HG02798 (cell line): Measurements from ENCODE around the gene NFATC1.

Experiments used
- ATAC-seq: cut with Tn5 transposase; IDR thresholded peaks from one replicate; pipeline ENCODE4 v1.9.1; 2021; ENCODE audit warnings: mild to moderate bottlenecking; ENCODE audit not compliant: unreplicated experiment, poor library complexity

NFATC1 gene

DNA sequence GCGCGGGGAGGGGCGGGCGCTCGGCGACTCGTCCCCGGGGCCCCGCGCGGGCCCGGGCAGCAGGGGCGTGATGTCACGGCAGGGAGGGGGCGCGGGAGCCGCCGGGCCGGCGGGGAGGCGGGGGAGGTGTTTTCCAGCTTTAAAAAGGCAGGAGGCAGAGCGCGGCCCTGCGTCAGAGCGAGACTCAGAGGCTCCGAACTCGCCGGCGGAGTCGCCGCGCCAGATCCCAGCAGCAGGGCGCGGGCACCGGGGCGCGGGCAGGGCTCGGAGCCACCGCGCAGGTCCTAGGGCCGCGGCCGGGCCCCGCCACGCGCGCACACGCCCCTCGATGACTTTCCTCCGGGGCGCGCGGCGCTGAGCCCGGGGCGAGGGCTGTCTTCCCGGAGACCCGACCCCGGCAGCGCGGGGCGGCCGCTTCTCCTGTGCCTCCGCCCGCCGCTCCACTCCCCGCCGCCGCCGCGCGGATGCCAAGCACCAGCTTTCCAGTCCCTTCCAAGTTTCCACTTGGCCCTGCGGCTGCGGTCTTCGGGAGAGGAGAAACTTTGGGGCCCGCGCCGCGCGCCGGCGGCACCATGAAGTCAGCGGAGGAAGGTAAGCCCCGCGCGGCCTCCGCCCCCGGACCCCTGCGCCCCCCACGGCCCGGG is at the start of gene NFATC1:
Gene NFATC1 (plus strand): TSS at position 170 of the 644 bp plus-strand sequence. CDS start 295 bp downstream, at position 465.
- ATAC-seq: no peak

DNA sequence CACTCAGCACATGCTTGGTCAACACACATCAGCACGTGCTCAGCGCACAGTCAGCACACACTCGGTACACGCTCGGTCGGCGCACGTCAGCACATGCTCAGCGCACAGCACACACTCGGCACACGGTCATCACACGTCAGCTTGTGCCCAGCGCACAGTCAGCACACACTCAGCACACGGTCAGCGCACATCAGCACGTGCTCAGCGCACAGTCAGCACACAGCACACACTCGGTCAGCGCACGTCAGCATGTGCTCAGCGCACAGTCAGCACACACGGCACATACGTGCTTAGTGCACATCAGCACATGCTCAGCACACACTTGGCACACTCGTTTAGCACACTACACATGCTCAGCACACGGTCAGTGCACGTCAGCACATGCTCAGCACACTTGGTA is 49.7 kb upstream of the NFATC1 start:
- ATAC-seq: no peak

DNA sequence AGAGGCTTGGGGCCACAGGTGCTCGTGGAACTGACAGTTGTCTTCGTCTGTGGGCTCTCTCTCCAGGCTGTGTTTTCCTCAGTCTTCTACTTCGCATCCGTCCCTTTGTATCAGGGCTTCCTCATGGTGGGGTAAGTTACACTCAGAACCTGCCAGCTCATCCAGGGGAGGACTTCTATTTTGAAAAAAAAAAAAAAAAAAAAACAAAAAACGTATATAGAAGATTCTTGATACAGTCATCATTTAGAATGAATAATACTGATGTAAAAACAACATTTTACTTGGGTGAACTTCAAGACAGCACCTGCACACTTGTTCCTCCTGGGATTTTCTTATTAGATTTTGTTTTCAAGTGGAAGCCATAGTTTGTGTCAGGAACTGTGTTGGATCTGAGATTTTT is 47.7 kb upstream of the NFATC1 start:
- ATAC-seq: no peak

DNA sequence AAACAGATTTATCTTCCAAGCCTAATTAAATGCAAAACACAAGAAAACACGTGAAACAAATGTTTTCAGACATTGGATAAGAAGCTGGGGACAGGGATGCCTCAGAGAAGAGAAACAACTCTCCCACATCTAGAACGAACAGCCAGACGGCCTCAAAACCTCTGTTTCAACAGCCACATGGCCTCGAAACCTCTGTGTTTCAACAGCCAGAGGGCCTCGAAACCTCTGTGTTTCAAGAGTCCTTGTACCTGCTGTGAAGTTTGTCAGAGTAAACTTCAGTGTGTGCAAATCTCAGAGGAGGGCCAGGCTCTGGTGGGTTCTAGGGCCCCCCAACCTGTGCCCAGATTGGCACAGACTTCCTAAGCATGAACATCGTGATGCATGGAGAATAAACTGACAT is 43.3 kb upstream of the NFATC1 start:
- ATAC-seq: no peak

DNA sequence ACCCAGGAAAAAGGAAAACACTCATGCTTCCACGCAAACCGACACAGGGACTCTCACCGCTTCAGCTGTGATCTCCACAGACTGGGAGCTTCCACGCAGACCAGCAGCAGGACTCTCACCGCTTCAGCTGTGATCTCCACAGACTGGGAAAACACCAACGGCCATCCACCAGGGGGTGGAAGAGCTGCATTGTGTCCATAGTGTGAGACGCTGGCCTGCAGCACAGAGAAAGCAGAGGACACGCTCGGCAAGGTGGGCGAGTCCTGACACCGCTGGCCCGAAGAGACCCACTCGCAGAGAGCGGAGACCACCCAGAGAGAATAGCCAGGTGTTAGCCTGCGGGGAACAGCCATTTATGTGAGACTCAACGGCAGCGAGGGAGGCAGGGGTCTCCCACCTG is 42.5 kb upstream of the NFATC1 start:
- ATAC-seq: no peak

DNA sequence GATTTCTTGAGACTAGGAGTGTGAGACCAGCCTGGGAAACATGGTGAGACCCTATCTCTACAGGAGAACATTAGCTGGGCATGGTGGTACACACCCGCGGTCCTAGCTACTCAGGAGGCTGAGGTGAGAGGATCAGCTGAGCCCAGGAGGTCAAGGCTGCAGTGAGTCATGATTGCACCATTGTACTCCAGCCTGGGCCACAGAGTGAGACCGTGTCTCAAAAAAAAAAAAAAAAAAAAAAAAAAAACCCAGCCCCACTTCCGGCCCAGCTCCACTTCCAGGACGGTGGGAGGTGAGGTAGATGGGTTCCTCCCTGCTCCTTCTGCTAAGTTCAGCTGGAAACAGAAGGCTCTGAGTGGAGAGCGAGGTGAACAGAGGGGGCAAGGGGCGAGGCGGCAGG is 41.4 kb upstream of the NFATC1 start:
- ATAC-seq: no peak

DNA sequence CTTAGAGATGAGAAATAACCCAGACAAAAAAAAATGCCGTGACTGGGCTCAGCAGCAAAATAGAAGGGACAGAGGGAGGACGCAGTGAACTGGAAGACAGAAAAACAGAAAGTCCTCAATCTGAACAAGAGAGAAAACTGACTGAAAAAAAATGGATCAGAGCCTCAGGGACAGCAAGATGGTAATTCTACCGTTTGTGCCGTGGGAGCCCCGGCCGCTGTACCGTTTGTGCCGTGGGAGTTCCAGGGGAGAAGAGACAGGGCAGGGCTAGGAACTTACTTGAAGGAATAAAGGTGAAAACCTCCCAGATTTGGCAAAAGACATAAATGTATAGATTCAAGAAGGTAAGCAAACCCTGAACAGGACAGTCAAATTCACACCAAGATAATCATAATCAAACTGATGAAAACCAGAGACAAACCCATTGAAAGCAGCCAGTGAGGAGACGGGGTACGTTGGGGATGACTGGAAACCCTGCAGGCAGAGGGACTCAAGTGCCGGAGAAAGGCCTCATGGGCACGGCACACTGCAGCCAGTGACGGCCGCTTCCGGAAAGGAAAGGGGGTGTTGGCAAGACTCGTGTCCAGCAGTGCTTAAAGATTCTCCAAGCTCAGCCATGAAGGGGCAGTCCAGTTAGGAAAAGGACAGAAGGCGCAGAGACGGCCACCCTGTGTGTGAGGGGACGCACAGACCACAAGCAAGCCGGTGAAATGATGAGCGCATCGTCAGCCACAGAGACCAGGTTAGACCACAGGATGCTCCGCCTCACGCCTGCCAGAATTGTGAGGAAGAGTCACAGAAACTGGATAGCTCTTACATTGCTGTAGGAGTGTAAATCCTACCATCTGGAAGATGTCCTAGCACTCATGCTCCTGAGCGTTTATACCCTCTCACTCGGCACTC is 40.0 kb upstream of the NFATC1 start:
- ATAC-seq: no peak

DNA sequence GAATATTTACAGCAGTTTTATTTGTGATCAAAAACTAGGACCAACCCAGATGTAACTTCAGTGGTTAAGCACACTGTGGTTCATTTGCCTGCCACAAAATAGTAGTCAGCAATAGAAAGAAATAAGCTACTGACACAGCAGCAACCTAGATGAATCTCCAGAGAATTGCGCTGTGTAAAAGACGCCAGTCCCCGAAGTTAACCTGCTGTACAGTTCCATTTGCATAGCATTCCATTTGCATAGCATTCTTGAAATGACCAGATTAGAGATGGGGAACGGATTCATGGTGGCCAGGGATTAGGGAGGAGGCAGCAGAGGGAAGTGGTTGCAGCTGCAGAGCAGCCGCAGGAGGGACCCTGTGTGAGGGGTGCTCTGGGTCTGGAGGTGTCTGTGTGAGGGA is 39.3 kb upstream of the NFATC1 start:
- peak; percentile 81 for ATAC-seq

DNA sequence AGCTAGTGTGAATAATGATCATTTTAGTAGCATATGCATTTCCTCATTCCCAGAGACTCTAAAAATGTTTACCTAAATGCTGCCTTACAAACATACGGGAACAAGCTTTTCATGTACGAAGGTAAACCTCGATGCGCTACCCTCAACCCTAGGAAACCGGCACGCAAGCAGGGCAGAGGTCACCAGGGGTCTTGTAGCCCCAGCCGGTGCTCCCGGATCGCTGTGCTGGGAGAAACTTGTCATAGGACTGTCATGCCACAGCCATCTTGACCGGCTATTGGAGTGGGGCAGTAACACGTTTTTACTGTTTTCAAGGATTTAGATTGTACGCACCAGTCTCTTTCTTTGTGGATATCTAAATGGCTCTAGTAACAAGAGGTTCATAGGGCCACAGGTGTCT is 34.8 kb upstream of the NFATC1 start:
- no peak for ATAC-seq

DNA sequence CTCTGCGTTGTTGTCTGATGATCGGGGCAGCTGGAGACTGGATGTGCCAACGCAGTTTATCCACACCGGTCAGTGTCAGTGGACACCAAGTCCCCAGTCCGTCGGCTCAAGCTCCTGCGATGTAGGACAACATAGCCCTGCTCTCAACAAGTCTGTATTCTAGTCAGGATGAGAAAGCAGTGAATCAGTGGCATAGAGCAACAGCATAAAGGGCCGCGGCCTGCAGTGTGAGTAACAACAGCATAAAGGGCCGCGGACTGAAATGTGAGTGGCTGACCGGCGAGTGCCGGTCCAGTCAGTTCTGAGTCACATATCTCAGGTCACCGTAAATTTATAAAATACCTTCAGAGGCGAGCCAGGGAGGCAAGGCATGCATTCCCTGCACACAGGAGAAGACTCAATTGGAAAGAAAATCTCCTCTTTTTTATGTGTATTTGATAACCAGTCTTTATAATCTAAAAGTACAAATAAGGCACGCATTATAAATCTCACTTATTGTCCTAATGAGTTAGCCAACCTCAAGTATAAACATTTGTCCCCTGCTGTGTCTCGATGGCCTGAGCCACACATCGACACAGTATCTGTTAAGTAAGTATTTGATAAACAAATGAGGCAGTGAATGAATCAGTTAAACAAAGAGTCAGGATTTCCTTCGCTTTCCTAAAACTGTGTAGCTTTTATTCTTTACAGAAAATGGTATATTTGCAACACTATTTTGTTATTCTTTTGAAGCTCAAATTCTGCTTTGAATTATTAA is 33.8 kb upstream of the NFATC1 start:
- no peak for ATAC-seq

DNA sequence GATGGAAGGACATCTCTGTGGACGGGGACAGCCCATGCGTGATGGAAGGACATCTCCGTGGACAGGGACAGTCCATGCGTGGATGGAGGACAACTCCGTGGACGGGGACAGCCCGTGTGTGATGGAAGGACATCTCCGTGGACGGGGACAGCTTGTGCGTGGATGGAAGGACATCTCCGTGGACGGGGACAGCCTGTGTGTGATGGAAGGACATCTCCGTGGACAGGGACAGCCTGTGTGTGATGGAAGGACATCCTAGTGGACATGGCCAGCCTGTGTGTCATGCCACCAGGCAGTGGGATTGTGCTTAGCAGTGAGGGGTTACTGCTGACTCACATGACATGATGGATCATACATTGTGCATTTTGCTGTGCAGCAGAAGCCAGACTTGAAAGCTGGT is 30.0 kb upstream of the NFATC1 start:
- no peak for ATAC-seq

DNA sequence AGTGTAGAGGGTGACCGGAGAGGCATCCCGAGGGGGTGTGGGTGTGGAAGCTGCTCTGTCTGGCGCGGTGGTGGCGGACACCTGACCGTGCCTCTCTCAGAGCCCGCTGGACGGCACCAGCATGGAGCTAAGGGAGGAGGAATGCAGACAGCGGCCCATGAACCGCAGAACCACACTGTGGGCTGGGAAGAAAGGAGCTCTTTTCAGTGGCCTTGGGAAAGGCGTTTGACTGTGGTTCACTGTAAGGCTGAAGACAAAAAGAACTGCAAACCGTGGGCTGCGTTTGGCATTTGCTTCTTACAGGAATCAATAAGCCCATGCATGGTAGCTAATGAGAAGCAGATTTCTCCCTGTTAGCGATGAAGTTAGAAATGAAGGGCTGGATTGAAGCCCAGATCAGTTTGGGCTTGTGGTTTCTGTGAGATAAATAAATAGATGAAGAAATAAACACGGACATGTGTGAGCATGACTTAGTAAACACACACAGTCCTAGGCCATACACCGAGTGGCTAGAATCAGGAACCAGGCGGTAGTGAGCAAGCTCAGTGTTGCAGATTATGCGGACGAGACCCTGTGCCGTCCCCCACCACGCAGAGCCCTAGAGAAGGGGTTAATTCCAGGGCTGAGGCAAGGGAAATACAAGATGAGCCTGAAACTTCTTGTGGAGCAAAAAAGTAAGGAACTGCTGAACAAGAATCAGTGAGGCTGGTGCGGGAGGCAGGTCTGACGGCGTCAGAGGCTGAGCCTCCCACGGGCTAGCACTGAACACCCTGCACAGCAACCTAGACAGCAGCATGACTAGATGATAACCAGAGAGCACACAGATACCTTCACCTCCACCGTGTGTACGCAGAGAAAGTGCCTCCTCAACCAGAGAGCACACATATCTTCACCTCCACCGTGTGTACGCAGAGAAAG is 29.3 kb upstream of the NFATC1 start:
- no peak for ATAC-seq

DNA sequence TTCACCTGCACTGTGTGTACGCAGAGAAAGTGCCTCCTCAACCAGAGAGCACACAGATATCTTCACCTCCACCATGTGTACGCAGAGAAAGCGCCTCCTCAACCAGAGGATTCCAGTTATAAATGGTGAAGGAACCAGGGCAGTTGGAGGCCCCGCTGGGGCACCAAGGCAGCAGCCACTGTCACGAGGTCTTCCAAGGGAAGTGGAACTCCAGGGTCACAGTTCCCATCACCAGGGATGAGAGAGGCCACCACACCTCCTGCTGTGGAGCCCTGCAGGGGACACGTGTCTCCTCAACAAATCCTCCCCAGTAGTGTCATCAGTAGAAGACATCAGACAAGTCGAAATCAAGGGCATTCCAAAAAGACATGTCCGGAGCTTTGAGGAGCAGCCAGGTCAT is 28.2 kb upstream of the NFATC1 start:
- ATAC-seq: no peak

DNA sequence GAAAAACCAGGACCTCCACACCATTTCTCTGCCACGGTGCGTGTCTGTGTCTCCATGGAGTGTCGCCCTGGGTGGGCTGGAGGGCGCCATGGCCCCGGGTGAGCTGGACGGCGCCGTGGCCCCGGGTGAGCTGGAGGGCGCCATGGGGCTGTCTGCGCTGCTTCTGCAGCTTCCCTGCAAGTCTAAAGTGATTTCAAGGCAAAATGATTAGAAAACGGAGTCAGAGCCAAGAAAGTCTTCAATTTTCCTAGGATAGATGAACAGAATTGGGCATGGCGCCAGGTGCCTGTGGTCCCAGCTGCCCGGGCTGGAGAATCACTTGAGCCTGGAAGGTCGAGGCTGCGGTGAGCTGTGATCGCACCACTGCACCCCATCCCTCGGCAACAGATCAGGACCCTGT is 27.7 kb upstream of the NFATC1 start:
- ATAC-seq: no peak

DNA sequence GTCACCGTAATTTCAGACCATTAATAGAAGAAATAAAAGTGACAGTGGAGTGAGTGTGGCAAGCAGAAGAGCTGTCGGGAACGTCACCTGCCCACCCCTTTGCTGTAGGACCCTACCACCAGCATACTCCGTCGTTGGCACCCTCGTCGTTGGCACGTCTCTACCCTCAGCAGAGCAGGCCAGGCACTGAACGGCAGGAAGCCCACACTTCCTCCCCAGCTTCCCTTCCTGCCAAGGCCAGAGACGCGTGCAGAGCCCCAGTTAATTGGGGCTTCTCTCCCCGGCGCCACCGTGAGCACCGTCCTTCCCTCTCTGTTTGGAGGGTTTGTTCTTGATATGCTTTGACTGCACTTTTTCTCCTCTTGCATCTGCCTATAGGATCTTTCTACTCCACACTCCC is 27.0 kb upstream of the NFATC1 start:
- ATAC-seq: no peak

DNA sequence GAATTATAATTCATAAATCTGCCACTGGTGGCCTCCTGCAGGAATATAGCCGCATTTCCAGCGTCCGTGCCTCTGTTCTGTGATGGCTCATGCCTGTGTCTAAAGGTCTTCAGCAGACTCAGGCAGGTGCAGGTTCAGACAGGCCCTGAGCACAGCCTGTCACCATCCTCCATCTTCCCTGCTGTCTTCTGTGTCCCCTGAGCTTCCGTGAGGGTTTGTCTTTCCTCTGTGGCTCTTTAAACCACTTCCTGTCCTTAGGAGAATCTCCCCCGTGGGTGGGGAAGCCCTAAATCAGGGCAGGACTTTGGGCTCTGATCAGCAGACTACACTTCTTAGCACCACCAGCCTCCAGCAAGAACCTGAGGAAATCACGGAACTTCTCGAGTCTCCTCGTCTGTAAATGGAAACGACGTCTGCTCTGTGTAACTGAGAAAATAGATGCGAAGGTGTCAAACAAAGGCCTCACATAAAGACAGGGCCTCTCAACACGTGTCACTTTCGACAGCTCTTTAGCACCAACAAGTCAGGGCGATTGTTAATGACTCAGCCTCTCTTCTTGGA is 24.1 kb upstream of the NFATC1 start:
- ATAC-seq: peak; percentile 53

DNA sequence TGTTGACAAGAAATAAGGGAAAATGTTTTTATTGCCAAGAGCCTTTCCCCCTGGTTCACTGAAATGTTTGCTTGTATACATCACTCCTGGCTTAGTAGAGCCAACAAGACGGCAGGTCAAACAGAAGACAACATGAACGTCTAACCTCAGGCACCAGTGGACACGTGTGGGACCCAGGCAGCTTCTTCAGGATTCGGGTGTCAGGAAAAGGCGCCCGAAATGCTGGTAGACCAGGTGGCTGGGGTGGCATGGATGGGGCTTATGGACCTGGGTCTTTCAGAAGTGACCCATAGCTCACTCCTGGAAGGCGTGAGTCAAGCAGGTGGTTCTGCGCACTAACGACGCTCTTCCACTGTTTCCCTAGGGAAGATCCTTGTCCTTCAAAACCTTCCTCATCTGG is 23.3 kb upstream of the NFATC1 start:
- no peak for ATAC-seq

DNA sequence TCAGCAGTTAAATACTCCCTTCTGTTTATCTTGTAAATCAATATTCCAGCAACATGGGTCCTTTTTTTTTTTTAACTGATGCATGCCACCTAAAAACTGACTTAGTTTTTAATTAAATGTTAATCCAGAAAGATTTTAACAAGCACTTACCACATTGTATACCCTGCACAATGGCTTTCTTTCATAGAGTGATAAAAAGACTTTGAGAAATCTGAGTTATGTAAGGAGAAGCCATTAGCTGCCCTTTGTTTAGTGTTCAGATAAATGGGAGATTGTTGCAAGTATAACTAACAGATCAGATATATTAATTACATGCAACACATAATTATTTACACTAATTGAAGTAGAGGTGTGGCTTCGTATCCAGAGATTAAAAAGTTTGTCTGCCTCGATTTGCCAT is 22.7 kb upstream of the NFATC1 start:
- no peak for ATAC-seq

DNA sequence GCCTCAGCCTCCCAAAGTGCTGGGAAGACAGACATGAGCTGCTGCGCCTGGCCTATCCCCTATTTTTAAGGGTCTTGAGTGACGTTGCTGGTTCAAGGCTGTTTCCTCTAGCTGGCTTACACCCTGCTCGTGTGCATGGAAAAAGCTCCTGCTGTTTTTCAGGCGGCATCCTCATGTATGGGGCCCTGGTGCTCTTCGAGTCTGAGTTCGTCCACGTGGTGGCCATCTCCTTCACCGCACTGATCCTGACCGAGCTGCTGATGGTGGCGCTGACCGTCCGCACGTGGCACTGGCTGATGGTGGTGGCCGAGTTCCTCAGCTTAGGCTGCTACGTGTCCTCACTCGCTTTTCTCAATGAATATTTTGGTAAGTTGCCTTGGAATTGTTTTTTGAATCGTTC is 22.0 kb upstream of the NFATC1 start:
- no peak for ATAC-seq
